Lung (tissue), 12 donors: ENCODE data around the gene LAIR1. TPM values are rescaled to one million over a fixed set of nuclear protein-coding genes. Genes with fewer than 3 reads are reported as not detected.

Experiments used
- ATAC-seq: fragments of 200-7000 bp; cut with Tn5 transposase; one replicate; pipeline ENCODE4 v1.9.1; 2020; ENCODE audit warnings: moderate number of reproducible peaks; ENCODE audit not compliant: insufficient read depth, low FRiP score
- DNase-seq, 3 donors: peaks; one replicate each; pipeline ENCODE4 v3.0.0-alpha.2; 2013 to 2017
- H3K27ac ChIP-seq, 2 donors: one replicate each; pipeline ENCODE4 v1.5.1; 2013; ENCODE audit warnings: mild to moderate bottlenecking in 2 of 2, moderate library complexity in 2 of 2, control low read depth in 1 of 2, inconsistent platforms in 1 of 2, low read depth in 1 of 2, low read length in 1 of 2
- H3K27me3 ChIP-seq, 3 donors: one replicate each; pipeline ENCODE4 v1.5.1; 2013; ENCODE audit warnings: low read length in 2 of 3; ENCODE audit not compliant: control insufficient read depth in 3 of 3, insufficient read depth in 3 of 3
- H3K36me3 ChIP-seq, 4 donors: one replicate each; pipeline ENCODE4 v1.5.1; 2013; ENCODE audit warnings: low read length in 4 of 4, mild to moderate bottlenecking in 1 of 4, moderate library complexity in 1 of 4; ENCODE audit not compliant: control insufficient read depth in 4 of 4, insufficient read depth in 4 of 4
- H3K4me1 ChIP-seq, 5 donors: one replicate each; pipeline ENCODE4 v1.5.1; 2013; ENCODE audit warnings: low read length in 5 of 5, mild to moderate bottlenecking in 2 of 5, moderate library complexity in 1 of 5; ENCODE audit not compliant: control insufficient read depth in 5 of 5, insufficient read depth in 5 of 5
- H3K4me3 ChIP-seq: one replicate; pipeline ENCODE4 v1.5.1; 2013; ENCODE audit warnings: mild to moderate bottlenecking, control low read depth, moderate library complexity
- H3K9ac ChIP-seq, 2 donors: one replicate each; pipeline ENCODE4 v1.5.1; 2013; ENCODE audit warnings: low read length in 2 of 2, control low read depth in 1 of 2; ENCODE audit not compliant: insufficient read depth in 1 of 2
- H3K9me3 ChIP-seq, 4 donors: one replicate each; pipeline ENCODE4 v1.5.1; 2013; ENCODE audit warnings: low read length in 3 of 4, mild to moderate bottlenecking in 1 of 4, moderate library complexity in 1 of 4; ENCODE audit not compliant: control insufficient read depth in 4 of 4, insufficient read depth in 3 of 4
- CTCF ChIP-seq: IDR thresholded peaks from 2 replicates; pipeline ENCODE4 v1.5.1; 2012; ENCODE audit warnings: mild to moderate bottlenecking; ENCODE audit errors: control extremely low read depth, extremely low read depth
- WGBS, 2 donors: extraction: QIAGEN DNeasy Blood & Tissue Kit; methylation state at CpG; one replicate each; pipeline ENCODE4 v1.1.7; 2013; 5-methylcytosine and 5-hydroxymethylcytosine counted together
- polyA plus RNA-seq, 2 donors: library from polyadenylated mRNA; stranded (reverse); fragments of 200-250 nt; gene quantifications; one replicate each; pipeline ENCODE4 v1.2.1, GENCODE V29; 2013
- total RNA-seq, 2 donors: library from RNA; depleted of rRNA in 1 of 2; stranded (reverse); fragments of >200 nt in 1 of 2; gene quantifications; one replicate each; pipeline ENCODE4 v1.2.1, GENCODE V29; 2014 to 2021
- donor health status: control.
- donor health status: control.
- donor health status: Bipolar disorder and iron deficiency.
- donor health status: healthy.
- donor health status: DM: yes; HTN: yes; CAD: no.

LAIR1 gene
- total and polyA plus RNA-seq, 4 donors = 27.4 to 253 (median 77.1) TPM

- Histone ChIP-seq H3K27me3 (no peaks in the 10 kb centered on the region), H3K9ac (no peak overlapping the region), H3K36me3 (no peaks in the 10 kb centered on the region), H3K27ac (no peak overlapping the region), H3K9me3 (peaks cover 0 to 1% (median 0%) of the 10 kb centered on the region in 4 donors), H3K4me1 (no peaks in the 10 kb centered on the region), H3K4me3 (no peak overlapping the region)
- ATAC-seq (no peak), DNase-seq (no peak)
- TF ChIP-seq CTCF = no peak
- 83 to 92% methylated on average over 1 of the region's 1 CpG for WGBS, 2 donors
These were observed 59.6 kb downstream of the LAIR1 start for GRCh38 chr19:54305141-54305540.

GRCh38 chr19:54302257-54302656 is 62.5 kb downstream of the LAIR1 start:
- WGBS, 2 donors = 30 to 45% methylated on average over 4 of the region's 4 CpGs
- Histone ChIP-seq H3K9ac (no peak overlapping the region), H3K4me3 (no peak overlapping the region), H3K27me3 (no peaks in the 10 kb centered on the region), H3K36me3 (no peaks in the 10 kb centered on the region), H3K4me1 (no peaks in the 10 kb centered on the region), H3K9me3 (peaks cover 0 to 1% (median 0%) of the 10 kb centered on the region in 4 donors), H3K27ac (no peak overlapping the region)
- DNase-seq (no peak), ATAC-seq (no peak)
- no peak for TF ChIP-seq CTCF

Other genes with a start within 250 kb of the LAIR1 start
- 10 to 100 TPM; 12.1 to 25.5 TPM for gene TFPT, start 249.3 kb downstream of the LAIR1 start, total RNA-seq
- gene TFPT, start 249.3 kb downstream of the LAIR1 start, polyA plus RNA-seq = 10 to 100 TPM; 19.8 to 32.9 TPM
- gene PRPF31, start 249.2 kb downstream of the LAIR1 start, total RNA-seq = 10 to 100 TPM; 34.1 to 54.0 TPM
- gene PRPF31, start 249.2 kb downstream of the LAIR1 start, polyA plus RNA-seq = 10 to 100 TPM; 49.4 to 54.1 TPM
- gene CNOT3, start 227.2 kb downstream of the LAIR1 start, total RNA-seq = 10 to 100 TPM; 23.5 to 40.4 TPM
- 10 to 100 TPM; 26.5 to 31.2 TPM for gene CNOT3, start 227.2 kb downstream of the LAIR1 start, polyA plus RNA-seq
- gene LENG1, start 205.2 kb downstream of the LAIR1 start, total RNA-seq = 1 to 10 TPM; 3.8 to 8.5 TPM
- gene LENG1, start 205.2 kb downstream of the LAIR1 start, polyA plus RNA-seq = 10 to 100 TPM in 1 of 2 donors, 1 to 10 TPM in 1; 7.9 to 17.1 TPM
- 10 to 100 TPM; 40.8 to 81.0 TPM for gene TMC4, start 191.8 kb downstream of the LAIR1 start, total RNA-seq
- gene TMC4, start 191.8 kb downstream of the LAIR1 start, polyA plus RNA-seq = 10 to 100 TPM; 26.1 to 26.9 TPM
- 10 to 100 TPM; 54.0 to 92.6 TPM for gene MBOAT7, start 175.4 kb downstream of the LAIR1 start, total RNA-seq
- 100 to 1,000 TPM in 1 of 2 donors, 10 to 100 TPM in 1; 39.0 to 154 TPM for gene MBOAT7, start 175.4 kb downstream of the LAIR1 start, polyA plus RNA-seq
- 10 to 100 TPM; 44.5 to 65.8 TPM for gene TSEN34, start 173.6 kb downstream of the LAIR1 start, total RNA-seq
- 100 to 1,000 TPM in 1 of 2 donors, 10 to 100 TPM in 1; 38.0 to 102 TPM for gene TSEN34, start 173.6 kb downstream of the LAIR1 start, polyA plus RNA-seq
- gene RPS9, start 164.1 kb downstream of the LAIR1 start, total RNA-seq = 1,000 to 10,000 TPM; 1,423 to 2,363 TPM
- 1,000 to 10,000 TPM; 3,202 to 3,651 TPM for gene RPS9, start 164.1 kb downstream of the LAIR1 start, polyA plus RNA-seq
- 10 to 100 TPM; 23.0 to 88.0 TPM for gene LILRB3, start 141.9 kb downstream of the LAIR1 start, total RNA-seq
- gene LILRB3, start 141.9 kb downstream of the LAIR1 start, polyA plus RNA-seq = 100 to 1,000 TPM in 1 of 2 donors, 10 to 100 TPM in 1; 26.4 to 282 TPM
- 10 to 100 TPM in 1 of 2 donors, 1 to 10 TPM in 1; 5.3 to 25.0 TPM for gene LILRA6, start 122.1 kb downstream of the LAIR1 start, total RNA-seq
- 10 to 100 TPM in 1 of 2 donors, 1 to 10 TPM in 1; 7.9 to 91.7 TPM for gene LILRA6, start 122.1 kb downstream of the LAIR1 start, polyA plus RNA-seq
- 1 to 10 TPM; 2.2 to 5.8 TPM for gene LILRB5, start 107.7 kb downstream of the LAIR1 start, total RNA-seq
- gene LILRB5, start 107.7 kb downstream of the LAIR1 start, polyA plus RNA-seq = 1 to 10 TPM; 3.2 to 3.8 TPM
- 10 to 100 TPM in 1 of 2 donors, 1 to 10 TPM in 1; 9.1 to 44.7 TPM for gene LILRB2, start 83.8 kb downstream of the LAIR1 start, total RNA-seq
- gene LILRB2, start 83.8 kb downstream of the LAIR1 start, polyA plus RNA-seq = 100 to 1,000 TPM in 1 of 2 donors, 10 to 100 TPM in 1; 11.0 to 202 TPM
- 10 to 100 TPM in 1 of 2 donors, 1 to 10 TPM in 1; 5.9 to 41.2 TPM for gene LILRA5, start 51.8 kb downstream of the LAIR1 start, total RNA-seq
- 100 to 1,000 TPM in 1 of 2 donors, 10 to 100 TPM in 1; 11.2 to 262 TPM for gene LILRA5, start 51.8 kb downstream of the LAIR1 start, polyA plus RNA-seq
- gene LILRA4, start 25.8 kb downstream of the LAIR1 start, total RNA-seq = 1 to 10 TPM in 1 of 2 donors, under 1 TPM in 1; 0.60 to 1.4 TPM
- gene LILRA4, start 25.8 kb downstream of the LAIR1 start, polyA plus RNA-seq = under 1 TPM; 0.08 to 0.46 TPM
- under 1 TPM; 0.18 to 0.46 TPM for gene TTYH1, start 50.5 kb upstream of the LAIR1 start, total RNA-seq
- gene TTYH1, start 50.5 kb upstream of the LAIR1 start, polyA plus RNA-seq = under 1 TPM in 1 of 2 donors, not detected in 1; 0.05 TPM
- 100 to 1,000 TPM in 1 of 2 donors, 10 to 100 TPM in 1; 75.1 to 199 TPM for gene LENG8, start 84.3 kb upstream of the LAIR1 start, total RNA-seq
- 100 to 1,000 TPM in 1 of 2 donors, 10 to 100 TPM in 1; 86.4 to 139 TPM for gene LENG8, start 84.3 kb upstream of the LAIR1 start, polyA plus RNA-seq
- gene LENG9, start 98.8 kb upstream of the LAIR1 start, total RNA-seq = 10 to 100 TPM in 1 of 2 donors, 1 to 10 TPM in 1; 1.8 to 13.8 TPM
- 10 to 100 TPM in 1 of 2 donors, 1 to 10 TPM in 1; 4.6 to 11.9 TPM for gene LENG9, start 98.8 kb upstream of the LAIR1 start, polyA plus RNA-seq
- 10 to 100 TPM; 24.9 to 25.7 TPM for gene CDC42EP5, start 108.4 kb upstream of the LAIR1 start, total RNA-seq
- 10 to 100 TPM; 15.8 to 17.8 TPM for gene CDC42EP5, start 108.4 kb upstream of the LAIR1 start, polyA plus RNA-seq
- gene LAIR2, start 137.9 kb upstream of the LAIR1 start, total RNA-seq = not detected
- 1 to 10 TPM in 1 of 2 donors, not detected in 1; 1.7 TPM for gene LAIR2, start 137.9 kb upstream of the LAIR1 start, polyA plus RNA-seq
- gene LILRA2, start 208.9 kb upstream of the LAIR1 start, total RNA-seq = 10 to 100 TPM in 1 of 2 donors, 1 to 10 TPM in 1; 1.2 to 13.6 TPM
- gene LILRA2, start 208.9 kb upstream of the LAIR1 start, polyA plus RNA-seq = 10 to 100 TPM in 1 of 2 donors, 1 to 10 TPM in 1; 4.3 to 51.6 TPM
- gene LILRA1, start 228.7 kb upstream of the LAIR1 start, total RNA-seq = 1 to 10 TPM; 2.1 to 8.3 TPM
- 10 to 100 TPM in 1 of 2 donors, 1 to 10 TPM in 1; 1.2 to 21.3 TPM for gene LILRA1, start 228.7 kb upstream of the LAIR1 start, polyA plus RNA-seq